NCI-H510A (cell line): ENCODE measurements around the gene ETV2.
A peak's percentile ranks its signal among the peaks of the same experiment; 100 is the strongest.
"Not testable (repeated sequence)": the region's sequence is repeated elsewhere in the genome, so short reads cannot be mapped to it uniquely, and the experiment has no call there.

ENCODE experiments used
- DNase-seq: peaks from one replicate; lab custom pipeline; 2025; lab: John Stamatoyannopoulos, UW

ETV2 gene

GRCh38 chr19:35641515-35642151, at the start of gene ETV2:
Gene ETV2 (plus strand): TSS chr19:35641745. CDS start chr19:35642461, 716 bp downstream.
- DNase-seq, result no peak

- no peak for DNase-seq
Observed at GRCh38 chr19:35592226-35592625, 49.3 kb upstream of the ETV2 start.

- DNase-seq, result not testable (repeated sequence)
Observed at GRCh38 chr19:35595026-35595425, 46.5 kb upstream of the ETV2 start.

GRCh38 chr19:35595928-35596327, 45.6 kb upstream of the ETV2 start:
- DNase-seq, result no peak

- DNase-seq, result no peak
Observed at GRCh38 chr19:35596366-35596999, 45.1 kb upstream of the ETV2 start.

GRCh38 chr19:35601971-35602370, 39.6 kb upstream of the ETV2 start:
- DNase-seq, result no peak

GRCh38 chr19:35604436-35604835, 37.1 kb upstream of the ETV2 start:
- not testable (repeated sequence) for DNase-seq

GRCh38 chr19:35607170-35607569, 34.4 kb upstream of the ETV2 start:
- DNase-seq, result not testable (repeated sequence)

- DNase-seq, result no peak
Observed at GRCh38 chr19:35607661-35608060, 33.9 kb upstream of the ETV2 start.

GRCh38 chr19:35608251-35608650, 33.3 kb upstream of the ETV2 start:
- DNase-seq, result no peak

GRCh38 chr19:35609851-35610353, 31.6 kb upstream of the ETV2 start:
- no peak for DNase-seq

GRCh38 chr19:35612224-35612558, 29.4 kb upstream of the ETV2 start:
- no peak for DNase-seq

- DNase-seq, result peak; percentile 76
Observed at GRCh38 chr19:35612559-35613321, 28.8 kb upstream of the ETV2 start, which contains the start of gene HAUS5. Gene HAUS5 (plus strand): TSS chr19:35612735. CDS start chr19:35612795, 60 bp downstream.

GRCh38 chr19:35613574-35613973, 28.0 kb upstream of the ETV2 start:
- no peak for DNase-seq

GRCh38 chr19:35615036-35615435, 26.5 kb upstream of the ETV2 start:
- no peak for DNase-seq

- no peak for DNase-seq
Observed at GRCh38 chr19:35618857-35619256, 22.7 kb upstream of the ETV2 start.

- no peak for DNase-seq
Observed at GRCh38 chr19:35619290-35619923, 22.1 kb upstream of the ETV2 start.

GRCh38 chr19:35620001-35620400, 21.5 kb upstream of the ETV2 start:
- no peak for DNase-seq

GRCh38 chr19:35621708-35622107, 19.8 kb upstream of the ETV2 start:
- no peak for DNase-seq

- DNase-seq, result no peak
Observed at GRCh38 chr19:35622750-35623149, 18.8 kb upstream of the ETV2 start.

- no peak for DNase-seq
Observed at GRCh38 chr19:35623327-35624010, 18.1 kb upstream of the ETV2 start.

GRCh38 chr19:35628264-35628564, 13.3 kb upstream of the ETV2 start:
- DNase-seq, result no peak
